DND-41 (cell line): Measurements from ENCODE around the gene MRM2.

Experiments used
- ATAC-seq: fragments of 200-7000 bp; cut with Tn5 transposase; 3 replicates; pipeline ENCODE4 v1.9.1; 2021; ENCODE audit warnings: low read depth; ENCODE audit not compliant: insufficient read depth
- DNase-seq: peaks from one replicate; pipeline ENCODE4 v3.0.0-alpha.2; 2020
- H2AFZ ChIP-seq: 2 replicates; pipeline ENCODE4 v1.6.0; 2012; ENCODE audit warnings: low read depth, low read length
- H3K27ac ChIP-seq: 2 replicates; pipeline ENCODE4 v1.5.1; 2012; ENCODE audit warnings: low read length, inconsistent platforms
- H3K27me3 ChIP-seq: fragments of 200-600 bp; sonication (generic); 2 replicates; pipeline ENCODE4 v1.6.0; 2012; ENCODE audit warnings: low read length, mild to moderate bottlenecking, inconsistent platforms; ENCODE audit not compliant: insufficient read depth, poor library complexity
- H3K36me3 ChIP-seq: 2 replicates; pipeline ENCODE4 v1.5.1; 2012; ENCODE audit warnings: low read length, inconsistent platforms; ENCODE audit not compliant: insufficient read depth
- H3K4me1 ChIP-seq: 2 replicates; pipeline ENCODE4 v1.5.1; 2012; ENCODE audit warnings: mild to moderate bottlenecking, low read length; ENCODE audit not compliant: insufficient read depth
- H3K4me2 ChIP-seq: 2 replicates; pipeline ENCODE4 v1.6.0; 2012; ENCODE audit warnings: mild to moderate bottlenecking, moderate library complexity, low read length, inconsistent platforms; ENCODE audit not compliant: insufficient read depth
- H3K4me3 ChIP-seq, 2 experiments: fragments of 200-600 bp in 1 of 2; shearing (Covaris generic) in 1 of 2; 2 replicates each; pipeline ENCODE4 v1.5.1; 2012 to 2016; ENCODE audit warnings: inconsistent platforms in 2 of 2, low read length in 2 of 2, mild to moderate bottlenecking in 2 of 2, low read depth in 1 of 2, moderate library complexity in 1 of 2
- H3K79me2 ChIP-seq: 2 replicates; pipeline ENCODE4 v1.6.0; 2012; ENCODE audit warnings: low read length, inconsistent platforms; ENCODE audit not compliant: insufficient read depth
- H3K9ac ChIP-seq: 2 replicates; pipeline ENCODE4 v1.6.0; 2012; ENCODE audit warnings: low read depth, mild to moderate bottlenecking, inconsistent platforms, low read length, moderate library complexity
- H3K9me3 ChIP-seq: 2 replicates; pipeline ENCODE4 v1.5.1; 2012; ENCODE audit warnings: low read length, moderate library complexity, mild to moderate bottlenecking, inconsistent platforms; ENCODE audit not compliant: insufficient read depth, severe bottlenecking
- H4K20me1 ChIP-seq: 2 replicates; pipeline ENCODE4 v1.6.0; 2012; ENCODE audit warnings: low read length; ENCODE audit not compliant: insufficient read depth
- EZH2 ChIP-seq: IDR thresholded peaks from 3 replicates; pipeline ENCODE4 v1.6.1; 2012; ENCODE audit warnings: borderline replicate concordance, low read depth, mild to moderate bottlenecking, moderate library complexity, low read length, inconsistent platforms; ENCODE audit not compliant: severe bottlenecking
- TF ChIP-seq, protein P1 (sequence below): IDR thresholded peaks from 2 replicates; pipeline ENCODE4 v1.5.1; 2012; ENCODE audit warnings: borderline replicate concordance, low read length, moderate library complexity, mild to moderate bottlenecking; ENCODE audit not compliant: poor library complexity, severe bottlenecking; ENCODE audit errors: extremely low read depth

The MRM2 gene

DNA sequence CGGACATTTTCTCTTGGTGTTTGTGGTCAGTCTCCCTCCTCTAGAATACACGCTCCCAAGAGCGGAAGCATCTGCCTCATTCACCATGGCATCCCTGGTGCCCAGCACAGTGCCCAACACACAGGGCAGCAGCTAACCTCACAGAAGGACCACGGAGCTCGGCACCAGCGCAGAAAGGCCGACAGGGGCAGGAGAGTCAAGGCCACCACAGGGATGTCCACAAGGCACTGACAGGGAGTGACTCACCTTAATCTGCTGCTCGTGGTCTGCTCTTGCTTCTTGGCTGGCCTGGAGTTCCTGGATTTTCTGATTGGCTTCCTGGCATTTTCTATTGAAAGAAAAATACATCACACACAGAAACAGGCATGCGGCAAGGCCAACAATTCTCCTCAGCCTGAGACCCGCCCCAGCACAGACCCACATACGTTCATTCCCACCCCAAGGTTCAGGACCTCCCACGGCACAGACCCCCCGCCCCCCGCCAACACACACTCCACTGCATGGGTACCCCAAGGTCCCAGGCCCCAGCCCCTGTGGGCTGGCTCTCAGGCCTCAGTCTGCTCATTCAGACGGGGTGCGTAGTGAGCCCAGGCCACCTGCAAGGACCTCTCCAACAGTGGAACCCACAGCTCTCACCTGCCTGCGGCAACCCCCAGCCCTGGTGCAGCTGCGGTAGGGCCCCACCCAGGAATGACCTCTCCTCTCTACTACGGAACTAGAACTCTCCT, 24.1 kb downstream of the MRM2 start:
- Histone ChIP-seq H3K36me3 (peaks cover 95% of the 10 kb centered on the region), H3K79me2 (peaks cover 10% of the 10 kb centered on the region; the same call in 1 of the 2 replicates), H3K4me2 (no peak overlapping the region), H3K4me3 (no peak overlapping the region), H3K9me3 (no peaks in the 10 kb centered on the region), H3K4me1 (no peaks in the 10 kb centered on the region), H2AFZ (no peak overlapping the region), H3K27ac (no peak overlapping the region), H3K9ac (no peak overlapping the region), H3K27me3 (no peaks in the 10 kb centered on the region), H4K20me1 (peaks cover 28% of the 10 kb centered on the region)
- DNase-seq (no peak), ATAC-seq (no peak)
- TF ChIP-seq, protein P1, sequence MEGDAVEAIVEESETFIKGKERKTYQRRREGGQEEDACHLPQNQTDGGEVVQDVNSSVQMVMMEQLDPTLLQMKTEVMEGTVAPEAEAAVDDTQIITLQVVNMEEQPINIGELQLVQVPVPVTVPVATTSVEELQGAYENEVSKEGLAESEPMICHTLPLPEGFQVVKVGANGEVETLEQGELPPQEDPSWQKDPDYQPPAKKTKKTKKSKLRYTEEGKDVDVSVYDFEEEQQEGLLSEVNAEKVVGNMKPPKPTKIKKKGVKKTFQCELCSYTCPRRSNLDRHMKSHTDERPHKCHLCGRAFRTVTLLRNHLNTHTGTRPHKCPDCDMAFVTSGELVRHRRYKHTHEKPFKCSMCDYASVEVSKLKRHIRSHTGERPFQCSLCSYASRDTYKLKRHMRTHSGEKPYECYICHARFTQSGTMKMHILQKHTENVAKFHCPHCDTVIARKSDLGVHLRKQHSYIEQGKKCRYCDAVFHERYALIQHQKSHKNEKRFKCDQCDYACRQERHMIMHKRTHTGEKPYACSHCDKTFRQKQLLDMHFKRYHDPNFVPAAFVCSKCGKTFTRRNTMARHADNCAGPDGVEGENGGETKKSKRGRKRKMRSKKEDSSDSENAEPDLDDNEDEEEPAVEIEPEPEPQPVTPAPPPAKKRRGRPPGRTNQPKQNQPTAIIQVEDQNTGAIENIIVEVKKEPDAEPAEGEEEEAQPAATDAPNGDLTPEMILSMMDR: no peak
- no peak for TF ChIP-seq EZH2

DNA sequence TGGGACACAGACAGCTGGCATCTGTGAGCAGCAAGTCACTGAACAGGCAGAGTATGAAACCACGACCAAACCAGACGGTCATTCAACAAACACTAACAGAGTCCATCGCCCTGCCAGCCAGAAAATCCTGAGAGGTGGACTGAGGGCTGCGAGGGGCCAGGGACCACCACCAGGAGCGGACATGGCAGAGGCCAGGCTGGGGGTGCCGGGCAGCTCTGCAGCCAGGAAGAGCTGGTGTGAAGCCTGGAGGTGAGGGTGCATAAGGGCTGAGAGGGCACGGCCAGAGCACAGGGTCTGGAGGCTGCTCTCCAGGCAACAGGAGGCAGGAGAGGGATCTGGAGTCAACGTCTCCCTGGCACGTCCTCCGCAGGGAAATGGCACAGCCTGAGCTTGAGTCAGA, 24.8 kb downstream of the MRM2 start:
- Histone ChIP-seq H2AFZ (no peak overlapping the region), H3K9me3 (no peaks in the 10 kb centered on the region), H3K4me1 (no peaks in the 10 kb centered on the region), H3K9ac (no peak overlapping the region), H3K4me2 (no peak overlapping the region), H3K79me2 (peaks cover 10% of the 10 kb centered on the region; the same call in 1 of the 2 replicates), H3K4me3 (no peak overlapping the region), H3K27me3 (no peaks in the 10 kb centered on the region), H3K27ac (no peak overlapping the region), H3K36me3 (peaks cover 95% of the 10 kb centered on the region), H4K20me1 (peaks cover 24% of the 10 kb centered on the region)
- DNase-seq (no peak), ATAC-seq (no peak)
- no peak for TF ChIP-seq EZH2
- TF ChIP-seq, protein P1: no peak

DNA sequence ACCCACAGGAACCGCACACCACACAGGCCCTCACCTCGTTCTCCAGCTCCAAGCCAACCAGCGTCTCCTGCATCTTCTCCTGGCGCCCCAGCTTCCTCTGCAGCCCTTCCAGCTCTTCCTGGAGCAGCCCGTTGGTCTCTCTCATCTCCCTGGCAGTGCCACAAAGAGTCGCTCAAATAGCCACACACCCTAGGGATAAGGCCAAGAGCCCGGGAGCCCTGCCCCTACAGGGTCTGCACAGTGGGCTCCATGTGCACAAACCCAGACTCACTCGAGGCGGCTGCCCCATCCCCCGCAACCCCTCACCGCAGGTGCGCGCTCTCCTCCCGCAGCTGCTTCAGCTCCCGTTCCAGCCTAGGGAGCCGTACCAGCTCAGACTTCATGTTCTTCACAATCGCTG, 26.2 kb downstream of the MRM2 start:
- H3K9me3 ChIP-seq: no peaks in the 10 kb centered on the region
- peaks cover 95% of the 10 kb centered on the region for H3K36me3 ChIP-seq
- H3K4me3 ChIP-seq: no peak overlapping the region
- no peak for TF ChIP-seq EZH2
- TF ChIP-seq, protein P1: no peak
- no peaks in the 10 kb centered on the region for H3K27me3 ChIP-seq
- DNase-seq (no peak), ATAC-seq (no peak)
- H3K79me2 ChIP-seq: peaks cover 10% of the 10 kb centered on the region; the same call in 1 of the 2 replicates
- H3K4me2 ChIP-seq: no peak overlapping the region
- peaks cover 26% of the 10 kb centered on the region for H4K20me1 ChIP-seq
- H3K9ac ChIP-seq: no peak overlapping the region
- no peak overlapping the region for H3K27ac ChIP-seq
- no peaks in the 10 kb centered on the region for H3K4me1 ChIP-seq
- no peak overlapping the region for H2AFZ ChIP-seq
